Measurements from ENCODE around the gene HDAC11. TPM values are rescaled to one million over a fixed set of nuclear protein-coding genes. Genes with fewer than 3 reads are reported as not detected.

The HDAC11 gene
- total RNA-seq, 2 experiments from 2014 or later = 4.5 to 4.6 TPM

DNA sequence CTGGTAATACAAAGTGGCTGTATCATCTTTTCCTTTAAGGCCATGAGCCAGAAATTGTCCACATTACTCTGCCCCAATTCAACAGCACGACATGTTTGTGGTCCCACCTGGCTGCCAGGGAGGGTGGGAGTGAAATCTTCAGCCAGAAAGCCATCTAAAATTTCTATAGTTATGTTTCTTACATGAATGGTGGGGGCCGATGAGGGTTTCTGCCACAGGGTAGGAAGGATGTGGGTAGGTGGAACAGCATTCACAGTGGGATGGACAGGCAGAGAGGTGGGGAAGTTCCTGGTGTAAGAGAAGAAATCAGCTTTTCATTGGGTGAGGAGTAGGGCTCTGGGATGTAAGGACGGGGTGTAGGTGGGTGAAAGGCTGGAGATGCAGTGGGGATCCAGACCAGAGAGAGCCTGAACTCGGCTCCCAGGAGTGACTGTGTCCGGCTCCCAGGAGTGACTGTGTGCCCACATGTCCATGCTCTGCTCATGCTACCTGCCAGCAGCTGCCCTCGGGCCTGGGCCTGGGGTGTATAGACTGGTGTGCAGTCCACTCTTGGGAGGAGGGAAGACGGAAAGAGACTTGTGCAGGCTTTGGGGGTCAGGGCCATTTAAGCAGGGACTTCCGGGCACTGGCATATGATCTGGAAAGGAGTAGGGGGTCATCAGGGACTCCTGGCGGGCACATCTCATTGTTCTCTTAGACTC lies 65.0 kb downstream of the HDAC11 start:
- no peak overlapping the region for H3K4me3 ChIP-seq (ENCODE audit: low read length)
- POLR2A ChIA-PET = no interaction called here
- H3K4me1 ChIP-seq (ENCODE audit: insufficient read depth, low read length) = peaks cover 21% of the 10 kb centered on the region
- H3K36me3 ChIP-seq (ENCODE audit: insufficient read depth, low read length) = no peaks in the 10 kb centered on the region
- CTCF ChIA-PET = no interaction called here
- no peak for DNase-seq
- H3K9me3 ChIP-seq (ENCODE audit: control insufficient read depth in 1 of 2, insufficient read depth in 1 of 2, low read length in 2 of 2) = peaks cover 0 to 30% of the 10 kb centered on the region in 2 experiments
- Mint-ChIP-seq H3K4me3 (no peak overlapping the region), H3K27me3 (peaks cover 37% of the 10 kb centered on the region), H3K9me3 (no peaks in the 10 kb centered on the region), H3K27ac (no peak overlapping the region), H3K36me3 (ENCODE audit: low read depth) (no peaks in the 10 kb centered on the region), H3K4me1 (ENCODE audit: low read depth) (peaks cover 28% of the 10 kb centered on the region)
- intact Hi-C loops (cut with DNase I, micrococcal nuclease) = no loop called here
- ATAC-seq (ENCODE audit: poor library complexity) = no peak
- H3K27me3 ChIP-seq (ENCODE audit: control insufficient read depth in 1 of 2, insufficient read depth in 2 of 2, low read length in 2 of 2) = peaks cover 24 to 25% of the 10 kb centered on the region in 2 experiments
- no peak for TF ChIP-seq CTCF (IDR thresholded peaks at IDR 0.05)
- H3K27ac ChIP-seq (ENCODE audit: low read depth in 1 of 2, low read length in 2 of 2) = no peak overlapping the region

- no peak overlapping the region for H3K4me3 Mint-ChIP-seq
- no peak for TF ChIP-seq CTCF (IDR thresholded peaks at IDR 0.05)
- DNase-seq (no peak), ATAC-seq (ENCODE audit: poor library complexity) (no peak)
- Histone ChIP-seq H3K36me3 (ENCODE audit: insufficient read depth, low read length) (no peaks in the 10 kb centered on the region), H3K4me3 (ENCODE audit: low read length) (no peak overlapping the region), H3K27ac (ENCODE audit: low read depth in 1 of 2, low read length in 2 of 2) (no peak overlapping the region), H3K27me3 (ENCODE audit: control insufficient read depth in 1 of 2, insufficient read depth in 2 of 2, low read length in 2 of 2) (peaks cover 29 to 31% of the 10 kb centered on the region in 2 experiments), H3K4me1 (ENCODE audit: insufficient read depth, low read length) (peaks cover 21% of the 10 kb centered on the region), H3K9me3 (ENCODE audit: control insufficient read depth in 1 of 2, insufficient read depth in 1 of 2, low read length in 2 of 2) (peaks cover 0 to 24% of the 10 kb centered on the region in 2 experiments)
- no peak overlapping the region for H3K27ac Mint-ChIP-seq
- H3K27me3 Mint-ChIP-seq = peaks cover 37% of the 10 kb centered on the region
- no peaks in the 10 kb centered on the region for H3K9me3 Mint-ChIP-seq
- no peaks in the 10 kb centered on the region for H3K36me3 Mint-ChIP-seq (ENCODE audit: low read depth)
- intact Hi-C loops (cut with DNase I, micrococcal nuclease) = no loop called here
- POLR2A ChIA-PET = no interaction called here
- CTCF ChIA-PET = no interaction called here
- H3K4me1 Mint-ChIP-seq (ENCODE audit: low read depth) = peaks cover 28% of the 10 kb centered on the region
Observed at GRCh38 chr3:13545952-13546454, 65.9 kb downstream of the HDAC11 start.

DNA sequence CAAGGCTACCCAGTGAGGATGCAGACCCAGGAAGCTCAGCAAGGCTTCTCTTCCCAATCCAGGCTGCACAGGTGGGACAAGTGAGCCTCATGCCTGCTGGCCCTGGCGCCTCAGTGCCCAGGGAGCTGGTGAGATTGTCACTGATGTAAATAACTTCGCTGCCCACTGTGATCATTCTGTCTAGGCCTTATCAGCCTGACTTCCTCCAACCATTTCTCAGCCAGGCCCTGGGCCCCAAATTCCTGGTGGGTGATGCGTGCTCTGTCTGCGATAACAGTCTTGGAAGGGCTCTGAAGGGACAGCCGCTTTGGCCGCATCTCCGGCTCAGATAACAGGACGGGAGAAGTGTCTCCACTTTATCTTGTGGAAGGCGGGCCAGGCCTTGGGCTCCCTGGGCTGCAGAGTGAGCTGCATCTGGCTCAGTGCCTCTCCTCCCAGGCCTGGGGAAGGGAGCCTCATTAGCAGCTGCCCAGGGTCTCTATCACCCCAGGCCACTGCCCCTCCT lies 66.6 kb downstream of the HDAC11 start:
- ChIA-PET POLR2A (no interaction called here), CTCF (no interaction called here)
- no peak overlapping the region for H3K27ac ChIP-seq (ENCODE audit: low read depth in 1 of 2, low read length in 2 of 2)
- ATAC-seq (ENCODE audit: poor library complexity) (no peak), DNase-seq (no peak)
- H3K4me3 ChIP-seq (ENCODE audit: low read length) = no peak overlapping the region
- peaks cover 28% of the 10 kb centered on the region for H3K4me1 Mint-ChIP-seq (ENCODE audit: low read depth)
- TF ChIP-seq CTCF (IDR thresholded peaks at IDR 0.05) = no peak
- peaks cover 21% of the 10 kb centered on the region for H3K4me1 ChIP-seq (ENCODE audit: insufficient read depth, low read length)
- intact Hi-C loops (cut with DNase I, micrococcal nuclease) = no loop called here
- H3K9me3 Mint-ChIP-seq = no peaks in the 10 kb centered on the region
- H3K9me3 ChIP-seq (ENCODE audit: control insufficient read depth in 1 of 2, insufficient read depth in 1 of 2, low read length in 2 of 2) = peaks cover 0 to 21% of the 10 kb centered on the region in 2 experiments
- H3K27me3 ChIP-seq (ENCODE audit: control insufficient read depth in 1 of 2, insufficient read depth in 2 of 2, low read length in 2 of 2) = peaks cover 34 to 37% of the 10 kb centered on the region in 2 experiments
- H3K36me3 ChIP-seq (ENCODE audit: insufficient read depth, low read length) = no peaks in the 10 kb centered on the region
- peaks cover 43% of the 10 kb centered on the region for H3K27me3 Mint-ChIP-seq
- H3K36me3 Mint-ChIP-seq (ENCODE audit: low read depth) = no peaks in the 10 kb centered on the region
- no peak overlapping the region for H3K27ac Mint-ChIP-seq
- H3K4me3 Mint-ChIP-seq = no peak overlapping the region

Data from CD4-positive, alpha-beta T cell (primary cell).